GM19468 (cell line): ENCODE measurements around the gene CLTA.

Source experiments
- ATAC-seq: cut with Tn5 transposase; IDR thresholded peaks from one replicate; pipeline ENCODE4 v1.9.1; 2021; ENCODE audit warnings: mild to moderate bottlenecking, moderate library complexity, moderate number of reproducible peaks; ENCODE audit not compliant: unreplicated experiment; ENCODE audit errors: extremely low read depth

Gene CLTA, protein sequence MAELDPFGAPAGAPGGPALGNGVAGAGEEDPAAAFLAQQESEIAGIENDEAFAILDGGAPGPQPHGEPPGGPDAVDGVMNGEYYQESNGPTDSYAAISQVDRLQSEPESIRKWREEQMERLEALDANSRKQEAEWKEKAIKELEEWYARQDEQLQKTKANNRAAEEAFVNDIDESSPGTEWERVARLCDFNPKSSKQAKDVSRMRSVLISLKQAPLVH

GRCh38 chr9:36190388-36191289 lies at the start of gene CLTA:
CLTA (plus strand) TSS chr9:36190921; CDS start chr9:36191057, 136 bp downstream.
- peak; percentile 93 for ATAC-seq

- ATAC-seq, result no peak
Observed at GRCh38 chr9:36141288-36141687, 49.4 kb upstream of the CLTA start.

GRCh38 chr9:36141761-36142160 lies 49.0 kb upstream of the CLTA start:
- ATAC-seq, result no peak

- ATAC-seq, result no peak
Observed at GRCh38 chr9:36142510-36143244, 48.0 kb upstream of the CLTA start.

- no peak for ATAC-seq
Observed at GRCh38 chr9:36143245-36143641, 47.5 kb upstream of the CLTA start.

DNA sequence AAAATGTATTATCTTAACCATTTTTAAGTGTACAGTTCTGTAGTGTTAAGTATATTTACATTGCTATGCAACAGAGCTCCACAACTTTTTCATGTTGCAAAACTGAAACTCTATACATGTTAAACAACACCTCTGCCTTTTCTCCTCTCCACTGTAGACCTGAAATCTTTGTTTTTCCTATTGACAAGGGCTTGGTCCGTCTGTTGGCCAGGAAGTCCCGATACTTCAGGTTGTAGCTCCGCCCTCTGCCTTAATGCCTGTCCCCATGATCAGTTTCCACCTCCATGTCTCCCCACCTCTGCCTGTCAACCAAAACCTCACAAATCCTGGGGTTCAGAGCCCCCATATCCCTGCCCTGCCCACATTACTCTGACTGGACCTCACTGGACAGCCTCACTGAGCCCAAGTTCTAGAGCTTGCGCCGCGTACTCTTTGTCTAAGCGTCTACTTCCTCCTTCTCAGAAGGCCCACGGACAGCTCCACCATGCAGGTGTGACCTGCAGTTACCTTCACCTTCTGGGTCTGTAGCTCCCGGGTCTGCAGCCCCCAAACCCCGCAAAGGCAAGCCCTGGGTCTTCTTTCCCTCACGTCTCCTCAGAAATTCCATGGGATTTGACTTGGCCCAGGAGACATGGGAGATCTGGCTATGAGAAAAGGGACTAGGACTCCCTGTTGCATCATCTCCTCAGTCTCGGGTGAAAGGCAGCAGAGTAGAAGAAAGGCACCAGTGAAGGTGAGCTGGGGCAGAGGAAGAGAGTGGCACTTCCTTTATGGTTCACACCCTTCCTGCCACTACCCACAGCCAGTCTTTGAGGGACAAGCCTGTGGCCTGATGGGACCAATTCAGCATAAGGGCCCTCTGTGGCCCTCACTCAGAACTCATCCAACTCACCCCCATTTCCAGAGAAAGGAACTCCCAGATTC lies 46.1 kb upstream of the CLTA start:
- no peak for ATAC-seq

- ATAC-seq, result no peak
Observed at GRCh38 chr9:36145970-36146369, 44.8 kb upstream of the CLTA start.

GRCh38 chr9:36146651-36147050 lies 44.1 kb upstream of the CLTA start:
- ATAC-seq, result no peak

DNA sequence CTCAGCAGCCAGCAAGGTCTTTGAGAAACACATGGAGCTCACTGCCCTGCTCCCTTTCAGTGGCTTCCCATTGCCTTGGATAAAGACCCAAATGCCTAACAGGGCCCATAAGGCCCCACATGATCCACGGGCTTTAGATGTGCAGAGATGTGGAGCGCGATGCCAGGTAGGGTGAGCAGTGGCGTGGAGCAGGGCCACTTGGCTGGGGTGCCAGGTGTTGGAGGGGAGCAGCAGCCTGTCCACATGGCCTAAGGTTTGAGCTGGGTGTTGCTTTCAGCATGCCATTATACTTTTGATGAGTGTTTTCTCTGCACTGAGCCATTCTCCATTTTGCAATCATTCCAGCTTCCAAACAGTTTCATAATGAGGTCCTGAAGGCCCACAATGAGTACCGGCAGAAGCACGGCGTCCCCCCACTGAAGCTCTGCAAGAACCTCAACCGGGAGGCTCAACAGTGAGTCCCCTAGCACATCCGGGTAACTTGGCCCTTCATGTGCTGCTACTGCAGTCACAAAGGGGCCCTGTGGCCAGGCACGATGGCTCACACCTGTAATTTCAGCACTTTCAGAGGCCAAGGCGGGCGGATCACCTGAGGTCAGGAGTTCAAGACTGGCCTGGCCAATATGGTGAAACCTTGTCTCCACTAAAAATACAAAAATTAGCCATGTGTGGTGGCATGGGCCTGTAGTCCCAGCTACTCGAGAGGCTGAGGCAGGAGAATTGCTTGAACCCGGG lies 43.1 kb upstream of the CLTA start:
- no peak for ATAC-seq

DNA sequence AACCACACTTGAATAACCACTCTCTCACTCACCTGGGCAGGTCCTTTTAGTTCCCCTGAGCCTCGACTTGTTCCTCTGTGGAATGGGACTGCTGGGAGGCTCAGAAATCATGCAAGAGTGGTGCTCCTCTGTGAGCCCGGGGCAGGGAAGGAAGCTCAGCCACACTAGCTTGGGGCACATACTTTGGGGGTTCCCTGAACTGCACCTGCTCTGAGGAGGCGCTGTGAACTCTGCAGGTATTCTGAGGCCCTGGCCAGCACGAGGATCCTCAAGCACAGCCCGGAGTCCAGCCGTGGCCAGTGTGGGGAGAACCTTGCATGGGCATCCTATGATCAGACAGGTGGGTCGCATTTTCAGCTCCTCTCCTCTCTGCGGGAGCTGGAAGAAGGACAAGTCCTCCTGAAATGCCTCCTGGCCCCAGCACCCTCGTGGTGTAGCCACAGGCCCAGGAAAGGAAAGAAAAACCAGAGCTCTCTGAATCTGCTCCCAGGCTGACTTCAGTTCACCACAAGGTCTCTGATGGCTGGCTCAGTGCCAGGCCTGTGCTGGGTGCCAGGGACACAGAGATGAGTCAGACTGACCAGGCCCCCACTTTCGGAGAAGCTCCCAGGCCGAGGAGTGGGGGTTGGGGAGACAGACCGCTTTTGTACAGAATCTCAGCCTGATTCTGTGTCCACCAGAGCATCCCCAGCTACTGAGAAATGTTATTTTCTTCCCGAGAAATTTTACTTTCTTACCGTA lies 42.2 kb upstream of the CLTA start:
- ATAC-seq, result no peak

DNA sequence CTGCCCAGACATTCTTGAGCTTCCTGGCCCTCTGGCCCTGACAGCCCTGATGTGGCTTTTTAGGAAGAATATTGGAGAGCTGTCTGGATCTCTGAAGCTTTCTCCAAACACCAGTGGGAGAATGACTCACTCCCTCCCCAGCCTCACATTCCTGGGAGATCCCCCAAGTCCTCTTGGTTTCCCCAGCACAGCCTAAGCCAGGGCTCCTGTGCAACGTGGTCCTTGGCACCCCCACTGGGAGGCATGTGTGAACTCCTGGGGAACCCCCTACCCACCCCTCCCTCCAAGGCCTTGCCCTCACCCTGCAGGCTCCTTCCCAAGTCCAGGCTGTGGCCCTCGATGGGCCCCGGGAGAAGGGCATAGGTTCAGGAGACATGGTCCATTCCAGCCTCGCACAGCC lies 41.5 kb upstream of the CLTA start:
- no peak for ATAC-seq

GRCh38 chr9:36150574-36151315 lies 40.0 kb upstream of the CLTA start:
- ATAC-seq, result no peak

DNA sequence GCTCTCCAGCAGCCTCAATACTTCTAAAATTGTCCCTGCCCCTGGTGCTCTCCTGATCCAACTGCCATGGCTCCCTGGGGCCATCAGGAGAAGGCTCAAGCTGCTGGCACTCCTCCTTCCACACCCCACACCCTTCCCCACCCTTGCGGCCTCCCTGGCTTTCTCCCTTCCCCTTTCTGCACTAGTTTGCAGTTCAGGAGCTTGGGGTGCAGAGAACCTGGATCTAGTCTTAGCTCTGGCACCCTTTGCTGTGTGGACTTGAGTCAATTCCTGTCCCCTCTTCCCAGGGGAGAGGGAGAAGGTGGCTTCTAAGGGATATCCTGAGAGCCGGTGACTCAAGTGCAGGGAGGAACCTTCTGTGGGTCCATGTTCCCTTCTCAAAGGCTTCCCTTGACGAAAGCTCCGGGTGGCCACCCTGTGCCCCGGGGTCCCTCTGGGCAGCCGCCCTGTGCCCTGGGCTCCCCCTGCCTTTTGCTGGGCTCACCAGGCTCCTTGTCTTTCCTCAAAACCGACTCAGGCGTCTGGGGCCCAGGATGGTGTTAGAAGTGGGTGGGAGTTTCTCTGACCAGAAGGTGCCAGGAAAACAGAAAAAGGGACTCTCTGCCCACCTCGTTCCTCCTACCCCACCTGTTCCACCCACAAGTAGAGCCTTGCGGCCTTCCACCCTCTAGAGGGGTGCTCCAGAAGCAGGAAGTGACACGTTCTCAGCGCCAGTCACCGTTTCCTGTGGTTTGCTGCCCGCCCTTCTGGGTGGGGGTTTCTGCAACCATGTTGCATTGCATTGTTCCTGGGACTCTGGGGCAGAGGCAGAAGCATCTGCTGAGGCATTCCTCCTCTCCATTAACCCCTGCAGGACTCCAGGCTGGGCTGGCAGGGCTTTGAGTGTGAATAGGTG lies 39.2 kb upstream of the CLTA start:
- ATAC-seq, result peak; percentile 59

DNA sequence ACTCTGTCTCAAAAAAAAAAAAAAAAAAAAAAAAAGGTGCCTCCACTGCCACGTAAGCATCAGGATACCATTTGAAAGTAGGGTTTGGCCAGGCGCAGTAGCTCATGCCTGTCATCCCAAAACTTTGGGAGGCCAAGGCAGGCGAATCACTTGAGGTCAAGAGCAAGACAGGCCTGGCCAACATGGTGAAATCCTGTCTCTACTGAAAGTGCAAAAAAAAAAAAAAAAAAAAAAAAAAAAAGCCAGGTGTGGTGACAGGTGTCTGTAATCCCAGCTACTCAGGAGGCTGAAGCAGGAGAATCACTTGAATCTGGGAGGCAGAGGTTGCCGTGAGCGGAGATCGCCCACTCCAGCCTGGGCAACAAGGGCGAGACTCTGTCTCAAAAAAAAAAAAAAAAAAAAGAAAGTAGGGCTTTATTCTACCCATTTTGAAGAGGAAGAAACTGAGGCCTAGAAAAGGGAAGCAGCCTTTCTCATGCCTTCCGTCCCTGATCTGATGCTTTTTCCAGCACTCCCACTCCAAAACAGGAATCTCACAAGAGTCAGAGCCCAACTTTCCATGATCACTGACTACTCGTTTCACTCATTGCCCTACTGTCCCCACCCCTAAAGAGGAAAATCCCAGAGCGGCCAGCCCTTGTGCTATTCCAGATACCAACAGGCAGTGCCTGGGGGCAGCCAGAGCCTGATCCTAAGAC lies 37.8 kb upstream of the CLTA start:
- no peak for ATAC-seq

DNA sequence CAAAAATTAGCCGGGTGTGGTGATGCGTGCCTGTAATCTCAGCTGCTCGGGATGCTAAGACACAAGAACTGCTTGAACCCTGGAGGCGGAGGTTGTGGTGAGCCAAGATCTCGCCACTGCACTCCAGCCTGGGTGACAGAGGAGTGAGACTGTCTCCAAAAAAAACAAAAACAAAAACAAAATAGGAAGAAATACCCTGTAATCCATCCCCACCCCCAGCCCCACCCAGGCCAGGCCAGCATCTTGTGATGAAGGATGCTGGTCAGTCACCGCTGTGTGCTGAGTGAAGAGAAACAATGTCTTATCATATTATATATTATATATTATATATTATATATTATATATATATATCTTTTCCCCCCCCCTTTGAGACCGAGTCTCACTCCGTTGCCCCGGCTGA lies 37.0 kb upstream of the CLTA start:
- no peak for ATAC-seq

- no peak for ATAC-seq
Observed at GRCh38 chr9:36154331-36154952, 36.3 kb upstream of the CLTA start.
